B cell (primary cell): ENCODE measurements around the gene KCND3. TPM values are rescaled to one million over a fixed set of nuclear protein-coding genes. Genes with fewer than 3 reads are reported as not detected.

Experiments
- ATAC-seq: fragments of 200-7000 bp; cut with Tn5 transposase; one replicate; pipeline ENCODE4 v1.10.0; 2021; ENCODE audit warnings: low read depth, mild to moderate bottlenecking, moderate number of reproducible peaks, moderate library complexity
- CTCF ChIA-PET: fragments of 350-600 bp; sonication (Branson Sonifier 250); formaldehyde crosslinking; loops from one replicate; lab custom pipeline; 2021; ENCODE audit warnings: antibody characterized with exemption, inconsistent platforms; lab: Charles Lee
- POLR2A ChIA-PET: fragments of 350-600 bp; sonication (Branson Sonifier 250); formaldehyde crosslinking; loops from one replicate; lab custom pipeline; 2021; ENCODE audit warnings: antibody characterized with exemption; lab: Charles Lee
- DNase-seq: peaks from one replicate; pipeline ENCODE4 v3.0.0; 2013
- H2AFZ ChIP-seq: 2 replicates; pipeline ENCODE4 v1.6.1; 2012; ENCODE audit warnings: mild to moderate bottlenecking, low read depth, low read length; ENCODE audit not compliant: insufficient read depth, poor library complexity, severe bottlenecking
- H3K27ac ChIP-seq, 2 donors: 1 replicate in 1 of 2; 2 replicates in 1 of 2; pipeline ENCODE4 v1.5.1; 2012 to 2013; ENCODE audit warnings: low read length in 2 of 2, mild to moderate bottlenecking in 2 of 2, moderate library complexity in 1 of 2
- H3K27me3 ChIP-seq, 4 experiments: fragments of 200-600 bp in 1 of 4; sonication (generic) in 1 of 4; replicated peaks in 1 of 4; 1 replicate in 2 of 4; 2 replicates in 2 of 4; pipeline versions ENCODE4 v1.6.1 to v1.7.0; 2013 to 2016; ENCODE audit warnings: low read length in 3 of 4, mild to moderate bottlenecking in 2 of 4, mixed read lengths in 1 of 4, moderate library complexity in 1 of 4; ENCODE audit not compliant: insufficient read depth in 4 of 4, control insufficient read depth in 3 of 4; ENCODE audit errors: control extremely low read depth in 1 of 4
- H3K36me3 ChIP-seq, 2 experiments: replicated peaks in 1 of 2; 1 replicate in 1 of 2; 2 replicates in 1 of 2; pipeline versions ENCODE4 v1.6.1 to v1.7.1; 2013; ENCODE audit warnings: low read length in 1 of 2; ENCODE audit not compliant: insufficient read depth in 2 of 2, control insufficient read depth in 1 of 2; ENCODE audit errors: control extremely low read depth in 1 of 2, extremely low read depth in 1 of 2
- H3K4me1 ChIP-seq, 2 donors: fragments of 200-600 bp in 1 of 2; sonication (generic) in 1 of 2; 1 replicate in 1 of 2; 2 replicates in 1 of 2; pipeline versions ENCODE4 v1.5.1 to v1.6.1; 2013 to 2017; ENCODE audit warnings: low read length in 2 of 2; ENCODE audit not compliant: control insufficient read depth in 2 of 2, insufficient read depth in 2 of 2
- H3K4me2 ChIP-seq: replicated peaks from 2 replicates; pipeline ENCODE3; 2012; ENCODE audit warnings: mild to moderate bottlenecking, low read depth, low read length; ENCODE audit not compliant: poor library complexity, severe bottlenecking
- H3K4me3 ChIP-seq, 5 experiments: fragments of 200-600 bp in 1 of 5; sonication (generic) in 1 of 5; 1 replicate in 3 of 5; 2 replicates in 2 of 5; pipeline versions ENCODE4 v1.5.1 to v1.7.0; 2011 to 2016; ENCODE audit warnings: low read length in 4 of 5, mild to moderate bottlenecking in 4 of 5, low read depth in 2 of 5, control low read depth in 1 of 5, moderate library complexity in 1 of 5; ENCODE audit not compliant: insufficient read depth in 1 of 5; ENCODE audit errors: control extremely low read depth in 1 of 5, extremely low read depth in 1 of 5
- H3K79me2 ChIP-seq: fragments of 200-600 bp; sonication (generic); one replicate; pipeline ENCODE4 v1.6.0; 2016; ENCODE audit warnings: low read length; ENCODE audit not compliant: control insufficient read depth, insufficient read depth
- H3K9ac ChIP-seq: fragments of 200-600 bp; sonication (generic); 2 replicates; pipeline ENCODE4 v1.6.1; 2017; ENCODE audit warnings: mild to moderate bottlenecking, low read length, moderate library complexity
- H3K9me3 ChIP-seq, 3 donors: one replicate each; pipeline versions ENCODE4 v1.6.1 to v1.7.1; 2013; ENCODE audit warnings: low read length in 2 of 3; ENCODE audit not compliant: control insufficient read depth in 2 of 3, insufficient read depth in 1 of 3; ENCODE audit errors: control extremely low read depth in 1 of 3
- H4K20me1 ChIP-seq: 2 replicates; pipeline ENCODE4 v1.6.0; 2012; ENCODE audit warnings: mild to moderate bottlenecking, low read length; ENCODE audit not compliant: insufficient read depth, control insufficient read depth, poor library complexity, severe bottlenecking
- H3K27ac Mint-ChIP-seq: one replicate; pipeline ENCODE4 v1.8.0; 2021; ENCODE audit warnings: mixed read lengths
- H3K27me3 Mint-ChIP-seq: one replicate; pipeline ENCODE4 v1.8.0; 2021; ENCODE audit warnings: mixed read lengths
- H3K4me1 Mint-ChIP-seq: one replicate; pipeline ENCODE4 v1.8.0; 2021; ENCODE audit warnings: mixed read lengths
- H3K4me3 Mint-ChIP-seq: one replicate; pipeline ENCODE4 v1.8.0; 2021; ENCODE audit warnings: mixed read lengths
- H3K9me3 Mint-ChIP-seq: one replicate; pipeline ENCODE4 v1.8.0; 2022; ENCODE audit warnings: mixed read lengths; ENCODE audit not compliant: insufficient read depth
- CTCF ChIP-seq: fragments of 200-600 bp; IDR thresholded peaks from one replicate; pipeline ENCODE4 v1.8.0; 2022; ENCODE audit warnings: antibody characterized with exemption, mild to moderate bottlenecking
- EZH2 ChIP-seq: IDR thresholded peaks from 2 replicates; pipeline ENCODE4 v1.6.1; 2012; ENCODE audit warnings: borderline replicate concordance, low read depth, mild to moderate bottlenecking, moderate library complexity, low read length; ENCODE audit not compliant: insufficient read depth, poor library complexity, severe bottlenecking
- WGBS: methylation state at CpG from one replicate; pipeline ENCODE4 v1.1.5; 2013; ENCODE audit warnings: missing lambda C conversion rate; ENCODE audit not compliant: insufficient coverage; 5-methylcytosine and 5-hydroxymethylcytosine counted together
- intact Hi-C: fragments of 100-400 bp; cut with micrococcal nuclease; formaldehyde crosslinking; loops from one replicate; pipeline ENCODE4 v1.10.0; 2022
- polyA plus RNA-seq: library from polyadenylated mRNA; depleted of rRNA; stranded (reverse); fragments of >200 nt; gene quantifications from 2 replicates; pipeline ENCODE4 v1.2.3, GENCODE V29; 2012
- total RNA-seq, 2 donors: library from RNA; stranded (reverse); fragments of 120-200 nt in 1 of 2; gene quantifications; 1 replicate in 1 of 2; 2 replicates in 1 of 2; pipeline versions ENCODE4 v1.2.3 to v1.2.4, GENCODE V29; 2013 to 2022

KCND3 gene
- total and polyA plus RNA-seq, 2 donors (not counting 1 experiment from before 2014, with no cell fraction given), result 0.07 TPM; not detected in 1

- no CpG with 5 or more reads among the region's 1 CpG for WGBS
- peaks cover 47% of the 10 kb centered on the region for H3K27me3 Mint-ChIP-seq
- intact Hi-C loops, result no loop called here
Observed at GRCh38 chr1:111978695-111979094, 10.8 kb downstream of the KCND3 start.

GRCh38 chr1:111977378-111977777, 12.1 kb downstream of the KCND3 start:
- TF ChIP-seq EZH2, result no peak
- TF ChIP-seq CTCF, result no peak
- Histone ChIP-seq H3K9me3 (no peaks in the 10 kb centered on the region), H3K9ac (no peak overlapping the region), H3K4me1 (no peaks in the 10 kb centered on the region), H4K20me1 (no peaks in the 10 kb centered on the region), H2AFZ (no peak overlapping the region), H3K36me3 (no peaks in the 10 kb centered on the region), H3K79me2 (no peaks in the 10 kb centered on the region), H3K27me3 (peaks cover 0 to 10% (median 3%) of the 10 kb centered on the region in 4 experiments), H3K27ac (no peak overlapping the region), H3K4me3 (no peak overlapping the region), H3K4me2 (no peak overlapping the region)
- Mint-ChIP-seq H3K27me3 (peaks cover 50% of the 10 kb centered on the region), H3K9me3 (no peaks in the 10 kb centered on the region), H3K27ac (no peak overlapping the region), H3K4me3 (no peak overlapping the region), H3K4me1 (no peaks in the 10 kb centered on the region)
- ATAC-seq (no peak), DNase-seq (no peak)
- 85% methylated on average over 6 of the region's 9 CpGs for WGBS
- intact Hi-C loops, result no loop called here
- CTCF ChIA-PET, result no interaction called here
- POLR2A ChIA-PET, result no interaction called here

More at GRCh38 chr1:111978695-111979094, 10.8 kb downstream of the KCND3 start:
- Histone ChIP-seq H3K79me2 (no peaks in the 10 kb centered on the region), H3K4me2 (no peak overlapping the region), H3K27me3 (peaks cover 0 to 15% (median 2%) of the 10 kb centered on the region in 4 experiments), H3K9ac (no peak overlapping the region), H4K20me1 (no peaks in the 10 kb centered on the region), H3K36me3 (no peaks in the 10 kb centered on the region), H3K4me3 (no peak overlapping the region), H3K4me1 (no peaks in the 10 kb centered on the region), H2AFZ (no peak overlapping the region), H3K27ac (no peak overlapping the region), H3K9me3 (no peaks in the 10 kb centered on the region)
- Mint-ChIP-seq H3K4me3 (no peak overlapping the region), H3K27ac (no peak overlapping the region), H3K4me1 (no peaks in the 10 kb centered on the region), H3K9me3 (no peaks in the 10 kb centered on the region)
- ChIA-PET CTCF (no interaction called here), POLR2A (no interaction called here)
- no peak for ATAC-seq
- DNase-seq, result no peak
- TF ChIP-seq EZH2 (no peak), CTCF (no peak)
